Right lobe of liver (tissue), 6 donors: ENCODE measurements around the gene TNFRSF8. TPM values are rescaled to one million over a fixed set of nuclear protein-coding genes. Genes with fewer than 3 reads are reported as not detected.

Experiments used
- ATAC-seq, 4 donors: fragments of 200-7000 bp; cut with Tn5 transposase; one replicate each; pipeline ENCODE4 v1.9.1; 2020; ENCODE audit warnings: mild to moderate bottlenecking in 4 of 4, moderate library complexity in 4 of 4
- DNase-seq, 3 donors: peaks; one replicate each; pipeline ENCODE4 v3.0.0-alpha.2; 2020
- H3K27ac ChIP-seq, 3 donors: fragments of 200-600 bp; one replicate each; pipeline ENCODE4 v1.8.0; 2022
- H3K27me3 ChIP-seq, 2 donors: fragments of 200-600 bp; one replicate each; pipeline ENCODE4 v1.8.0; 2022
- H3K36me3 ChIP-seq, 4 donors: fragments of 200-600 bp; sonication (generic) in 1 of 4; one replicate each; pipeline versions ENCODE4 v1.5.1 to v1.8.0; 2017 to 2022; ENCODE audit warnings: control low read depth in 1 of 4
- H3K4me1 ChIP-seq, 4 donors: fragments of 200-600 bp; sonication (generic) in 1 of 4; one replicate each; pipeline versions ENCODE4 v1.5.1 to v1.8.0; 2017 to 2022; ENCODE audit warnings: control low read depth in 1 of 4
- H3K4me3 ChIP-seq, 3 donors: fragments of 200-600 bp; one replicate each; pipeline ENCODE4 v1.8.0; 2022
- H3K9me3 ChIP-seq, 4 donors: fragments of 200-600 bp; sonication (generic) in 1 of 4; one replicate each; pipeline versions ENCODE4 v1.5.1 to v1.8.0; 2017 to 2022; ENCODE audit warnings: control low read depth in 1 of 4
- POLR2A ChIP-seq: fragments of 450-650 bp; IDR thresholded peaks from one replicate; pipeline ENCODE4 v1.6.1; 2017; ENCODE audit warnings: antibody characterized with exemption, mild to moderate bottlenecking
- WGBS: methylation state at CpG from one replicate; pipeline ENCODE4 v1.1.6; 2018; ENCODE audit warnings: low coverage, low lambda C conversion rate; ENCODE audit not compliant: insufficient coverage; ENCODE audit errors: missing lambda C conversion rate; 5-methylcytosine and 5-hydroxymethylcytosine counted together
- intact Hi-C, 2 donors: fragments of 100-400 bp; cut with DNase I; formaldehyde crosslinking; loops; one replicate each; pipeline versions ENCODE4 v1.11.2 to v1.14.1; 2022
- total RNA-seq, 6 experiments: library from RNA; depleted of rRNA in 2 of 6; stranded (reverse); fragments of >200 nt in 2 of 6; fragmentation: NEBNext Ultra II Directional in 3 of 6; extraction: Animal tissue kit (Norgen Biotek cat#: 25700) in 3 of 6; gene quantifications; one replicate each; pipeline versions ENCODE4 v1.1.0 to v1.2.4, GENCODE V29; 2016 to 2023
- TF ChIP-seq, protein P1 (sequence below), 4 donors: fragments of 200-600 bp in 3 of 4; fragments of 450-650 bp in 1 of 4; IDR thresholded peaks; one replicate each; pipeline versions ENCODE4 v1.5.1 to v1.8.0; 2016 to 2022; ENCODE audit warnings: antibody characterized with exemption in 4 of 4, mild to moderate bottlenecking in 2 of 4
- donor health status: DM: no; HTN: yes; CAD: no.
- donor health status: DM: no; HTN: no; CAD: no.
- donor health status: DM: no; HTN: no; CAD: no.
- donor health status: DM: no; HTN: yes; CAD: no.
- donor health status: DM: no; HTN: yes; CAD: no.

Gene TNFRSF8
- total RNA-seq, 6 experiments from 2014 or later, result 0.12 to 0.29 (median 0.19) TPM; not detected in 1

DNA sequence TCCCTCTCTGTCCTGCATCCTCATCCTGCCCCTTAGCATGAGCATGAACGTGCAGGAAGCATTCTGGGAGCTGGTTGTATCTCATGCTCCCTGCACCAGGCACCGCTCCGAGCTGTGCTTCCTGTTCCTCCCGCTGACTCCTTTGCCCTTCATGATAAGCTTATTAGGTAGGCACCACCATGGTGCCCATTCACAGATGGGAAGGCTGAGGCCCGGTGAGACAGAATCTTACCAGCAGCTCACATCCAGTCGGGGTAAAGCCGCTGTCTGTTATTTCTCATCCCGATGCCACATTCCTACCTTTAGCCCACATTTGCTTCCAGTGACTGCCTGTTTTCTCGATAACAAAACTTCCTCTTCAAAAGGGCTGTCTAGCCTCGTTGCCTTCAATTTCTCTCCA lies 36.5 kb upstream of the TNFRSF8 start:
- peak; percentile 31 to 59 (median 43) for ATAC-seq
- no peak for DNase-seq
- no peak overlapping the region for H3K4me3 ChIP-seq
- intact Hi-C loops, result no loop called here
- H3K36me3 ChIP-seq, result peaks cover 0 to 39% (median 2%) of the 10 kb centered on the region in 4 donors
- H3K4me1 ChIP-seq, result no peaks in the 10 kb centered on the region
- no peak overlapping the region for H3K27ac ChIP-seq
- 51% methylated on average over 6 of the region's 10 CpGs for WGBS
- TF ChIP-seq, protein P1, sequence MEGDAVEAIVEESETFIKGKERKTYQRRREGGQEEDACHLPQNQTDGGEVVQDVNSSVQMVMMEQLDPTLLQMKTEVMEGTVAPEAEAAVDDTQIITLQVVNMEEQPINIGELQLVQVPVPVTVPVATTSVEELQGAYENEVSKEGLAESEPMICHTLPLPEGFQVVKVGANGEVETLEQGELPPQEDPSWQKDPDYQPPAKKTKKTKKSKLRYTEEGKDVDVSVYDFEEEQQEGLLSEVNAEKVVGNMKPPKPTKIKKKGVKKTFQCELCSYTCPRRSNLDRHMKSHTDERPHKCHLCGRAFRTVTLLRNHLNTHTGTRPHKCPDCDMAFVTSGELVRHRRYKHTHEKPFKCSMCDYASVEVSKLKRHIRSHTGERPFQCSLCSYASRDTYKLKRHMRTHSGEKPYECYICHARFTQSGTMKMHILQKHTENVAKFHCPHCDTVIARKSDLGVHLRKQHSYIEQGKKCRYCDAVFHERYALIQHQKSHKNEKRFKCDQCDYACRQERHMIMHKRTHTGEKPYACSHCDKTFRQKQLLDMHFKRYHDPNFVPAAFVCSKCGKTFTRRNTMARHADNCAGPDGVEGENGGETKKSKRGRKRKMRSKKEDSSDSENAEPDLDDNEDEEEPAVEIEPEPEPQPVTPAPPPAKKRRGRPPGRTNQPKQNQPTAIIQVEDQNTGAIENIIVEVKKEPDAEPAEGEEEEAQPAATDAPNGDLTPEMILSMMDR (IDR thresholded peaks at IDR 0.05), result no peak
- no peak for TF ChIP-seq POLR2A
- H3K27me3 ChIP-seq, result no peaks in the 10 kb centered on the region
- no peaks in the 10 kb centered on the region for H3K9me3 ChIP-seq

DNA sequence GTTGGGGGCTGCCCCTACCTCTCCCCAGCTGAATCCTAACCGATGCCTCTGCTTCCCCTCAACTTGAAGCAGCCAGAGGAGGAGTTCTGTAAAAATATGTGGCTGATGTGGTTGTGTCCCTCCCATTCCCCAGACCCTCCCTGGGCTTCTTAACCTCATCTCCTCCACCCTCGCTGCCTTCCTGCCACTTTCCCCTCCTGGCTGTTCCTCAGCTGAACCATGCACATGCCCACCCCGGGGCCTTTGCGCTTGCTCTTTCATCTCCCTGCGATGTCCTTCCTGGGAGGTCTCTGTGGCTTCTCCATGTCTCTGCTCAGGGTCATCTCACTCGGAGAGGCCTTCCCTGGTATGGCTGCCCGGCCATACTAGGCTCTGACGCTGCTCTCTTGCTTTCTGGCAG lies 34.9 kb upstream of the TNFRSF8 start:
- Histone ChIP-seq H3K27me3 (no peaks in the 10 kb centered on the region), H3K36me3 (peaks cover 0 to 32% (median 2%) of the 10 kb centered on the region in 4 donors), H3K4me3 (no peak overlapping the region), H3K9me3 (no peaks in the 10 kb centered on the region), H3K27ac (no peak overlapping the region), H3K4me1 (no peaks in the 10 kb centered on the region)
- 86% methylated on average over 8 of the region's 8 CpGs for WGBS
- ATAC-seq (no peak), DNase-seq (no peak)
- intact Hi-C loops, result no loop called here
- no peak for TF ChIP-seq POLR2A
- TF ChIP-seq, protein P1 (IDR thresholded peaks at IDR 0.05), result no peak

DNA sequence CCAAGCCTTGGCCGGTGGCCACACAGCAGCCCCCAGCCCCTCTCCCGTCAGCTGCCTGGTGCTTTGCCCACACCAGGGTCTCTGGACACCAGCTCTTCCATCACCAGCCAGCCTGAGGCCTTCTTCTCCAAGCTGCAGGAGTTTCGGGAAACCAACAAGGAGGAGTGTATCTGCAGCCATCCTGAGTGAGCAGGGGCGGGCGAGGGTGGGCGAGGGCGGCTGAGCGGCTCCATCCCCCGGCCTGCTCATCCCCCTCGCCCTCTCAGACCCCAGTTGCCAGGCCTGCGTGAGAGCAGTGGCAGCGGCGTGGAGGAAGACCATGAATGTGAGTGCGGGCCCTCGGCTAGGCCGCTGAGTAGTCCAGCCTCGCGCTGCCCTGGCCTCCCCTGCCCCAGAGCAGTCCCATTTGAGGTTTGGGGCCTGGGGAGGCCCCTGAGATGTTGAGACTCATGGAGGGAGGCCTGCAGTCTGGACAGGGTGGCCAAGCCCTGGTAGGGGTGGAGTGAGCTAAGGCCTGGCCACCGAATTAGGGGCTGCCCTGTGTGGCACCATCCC lies 34.1 kb upstream of the TNFRSF8 start:
- no peak for ATAC-seq

DNA sequence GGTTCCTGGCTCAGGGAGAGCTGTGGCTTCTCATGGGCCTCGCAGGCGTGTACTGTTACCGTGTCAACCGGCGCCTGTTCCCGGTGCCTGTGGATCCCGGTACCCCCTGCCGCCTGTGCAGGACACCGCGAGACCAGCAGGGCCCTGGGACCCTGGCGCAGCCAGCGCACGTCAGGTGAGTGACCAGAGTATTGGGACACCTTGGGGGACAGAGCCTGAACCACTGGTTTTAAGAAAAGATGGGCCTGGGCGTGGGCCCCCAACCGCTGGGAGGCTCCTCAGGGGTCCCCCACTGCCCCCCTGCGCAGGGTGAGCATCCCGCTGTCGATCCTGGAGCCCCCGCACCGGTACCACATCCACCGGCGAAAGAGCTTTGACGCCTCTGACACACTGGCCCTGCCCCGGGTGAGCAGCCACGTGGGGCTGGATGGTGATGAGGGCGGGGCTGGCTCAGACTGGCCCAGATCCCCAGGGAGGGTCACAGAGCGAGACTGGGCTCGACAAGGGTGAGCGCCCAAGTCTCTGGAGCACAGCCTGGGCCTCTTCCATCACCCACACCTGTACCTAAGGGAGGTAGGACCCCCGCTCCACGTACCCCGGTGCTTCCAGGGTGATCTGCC lies 33.3 kb upstream of the TNFRSF8 start:
- TF ChIP-seq, protein P1 (IDR thresholded peaks at IDR 0.05), result no peak
- TF ChIP-seq POLR2A, result no peak
- no peak overlapping the region for H3K27ac ChIP-seq
- DNase-seq (no peak), ATAC-seq (no peak)
- no peak overlapping the region for H3K4me3 ChIP-seq
- peaks cover 0 to 21% (median 0%) of the 10 kb centered on the region in 4 donors for H3K36me3 ChIP-seq
- no peaks in the 10 kb centered on the region for H3K9me3 ChIP-seq
- no peaks in the 10 kb centered on the region for H3K4me1 ChIP-seq
- intact Hi-C loops, result no loop called here
- no peaks in the 10 kb centered on the region for H3K27me3 ChIP-seq
- WGBS, result no CpG with 5 or more reads among the region's 32 CpGs

More for the DNA sequence above, 34.1 kb upstream of the TNFRSF8 start:
- Histone ChIP-seq H3K4me3 (no peak overlapping the region), H3K27me3 (no peaks in the 10 kb centered on the region), H3K36me3 (peaks cover 0 to 28% (median 2%) of the 10 kb centered on the region in 4 donors), H3K4me1 (no peaks in the 10 kb centered on the region), H3K27ac (no peak overlapping the region), H3K9me3 (no peaks in the 10 kb centered on the region)
- DNase-seq, result no peak
- TF ChIP-seq POLR2A, result no peak
- TF ChIP-seq, protein P1 (IDR thresholded peaks at IDR 0.05), result no peak
- intact Hi-C loops, result no loop called here
- WGBS, result 89% methylated on average over 9 of the region's 19 CpGs
